ENCODE data around the gene SLC43A3. TPM values are rescaled to one million over a fixed set of nuclear protein-coding genes. Genes with fewer than 3 reads are reported as not detected.

The SLC43A3 gene
- total and polyA plus RNA-seq, 10 donors: 15.2 to 72.5 (median 35.7) TPM

DNA sequence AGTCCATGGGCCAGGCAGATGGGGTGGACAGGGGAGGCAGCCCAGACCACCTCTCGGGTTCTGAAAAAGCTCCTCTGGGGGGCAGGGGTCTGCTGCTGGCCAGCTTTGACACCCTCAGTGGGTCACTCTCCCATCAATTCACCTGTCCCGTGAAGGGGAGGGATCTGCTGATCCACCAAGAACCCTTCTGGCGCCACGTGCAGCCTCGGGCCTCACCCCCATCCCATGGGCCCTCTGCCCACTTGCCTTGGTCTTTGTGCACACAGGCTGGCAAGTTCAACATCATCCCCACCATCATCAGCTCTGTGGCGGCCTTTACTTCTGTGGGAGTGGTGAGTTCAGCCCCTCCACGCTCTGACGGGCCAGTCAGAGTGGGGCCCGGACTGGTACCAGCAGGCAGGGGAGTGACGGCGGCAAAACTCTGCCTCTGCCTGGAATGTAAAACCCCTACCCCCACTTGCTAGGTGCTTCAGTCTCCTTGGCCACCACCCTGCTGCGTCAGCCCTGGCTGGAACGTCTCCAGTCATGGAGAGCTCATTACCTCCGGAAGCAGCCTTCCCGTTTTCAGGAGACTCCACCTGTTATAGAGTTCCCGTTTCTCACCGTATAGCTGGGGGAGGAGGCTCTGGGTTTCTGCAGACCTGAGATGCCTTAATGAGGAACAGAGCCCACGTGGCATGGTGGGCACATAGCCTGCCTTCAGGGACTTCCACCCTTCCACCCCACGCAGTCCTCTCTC is 58.6 kb downstream of the SLC43A3 start:
- Histone ChIP-seq H3K4me1 (peaks cover 0 to 11% (median 0%) of the 10 kb centered on the region in 6 donors), H3K4me3 (no peak overlapping the region), H3K27ac (no peak overlapping the region), H3K9me3 (no peaks in the 10 kb centered on the region), H3K27me3 (replicated peaks in 1 of 7) (no peaks in the 10 kb centered on the region), H3K36me3 (no peaks in the 10 kb centered on the region)
- DNase-seq: no peak
- 37 to 59% (median 52%) methylated on average over 10 to 19 of the region's 19 CpGs for WGBS, 5 donors
- TF ChIP-seq CTCF (IDR thresholded peaks at IDR 0.05 in 8 of 11, conservative IDR thresholded peaks at IDR 0.05 in 3 of 11) (no peak), POLR2AphosphoS5 (IDR thresholded peaks at IDR 0.05) (no peak), POLR2A (IDR thresholded peaks at IDR 0.05) (no peak)
- intact Hi-C loops (cut with DNase I; ENCODE audit: low total_unique reads): no loop called here

GRCh38 chr11:57364851-57365660 is 61.9 kb downstream of the SLC43A3 start:
- WGBS, 5 donors: 75 to 87% (median 84%) methylated on average over 9 of the region's 9 CpGs
- Histone ChIP-seq H3K36me3 (no peaks in the 10 kb centered on the region), H3K9me3 (no peaks in the 10 kb centered on the region), H3K4me1 (peaks cover 0 to 11% (median 0%) of the 10 kb centered on the region in 6 donors), H3K27ac (no peak overlapping the region), H3K4me3 (no peak overlapping the region), H3K27me3 (replicated peaks in 1 of 7) (no peaks in the 10 kb centered on the region)
- TF ChIP-seq POLR2A (IDR thresholded peaks at IDR 0.05): no peak
- TF ChIP-seq CTCF (IDR thresholded peaks at IDR 0.05 in 8 of 11, conservative IDR thresholded peaks at IDR 0.05 in 3 of 11): no peak
- TF ChIP-seq POLR2AphosphoS5 (IDR thresholded peaks at IDR 0.05): no peak
- DNase-seq: no peak
- intact Hi-C loops (cut with DNase I; ENCODE audit: low total_unique reads): no loop called here

DNA sequence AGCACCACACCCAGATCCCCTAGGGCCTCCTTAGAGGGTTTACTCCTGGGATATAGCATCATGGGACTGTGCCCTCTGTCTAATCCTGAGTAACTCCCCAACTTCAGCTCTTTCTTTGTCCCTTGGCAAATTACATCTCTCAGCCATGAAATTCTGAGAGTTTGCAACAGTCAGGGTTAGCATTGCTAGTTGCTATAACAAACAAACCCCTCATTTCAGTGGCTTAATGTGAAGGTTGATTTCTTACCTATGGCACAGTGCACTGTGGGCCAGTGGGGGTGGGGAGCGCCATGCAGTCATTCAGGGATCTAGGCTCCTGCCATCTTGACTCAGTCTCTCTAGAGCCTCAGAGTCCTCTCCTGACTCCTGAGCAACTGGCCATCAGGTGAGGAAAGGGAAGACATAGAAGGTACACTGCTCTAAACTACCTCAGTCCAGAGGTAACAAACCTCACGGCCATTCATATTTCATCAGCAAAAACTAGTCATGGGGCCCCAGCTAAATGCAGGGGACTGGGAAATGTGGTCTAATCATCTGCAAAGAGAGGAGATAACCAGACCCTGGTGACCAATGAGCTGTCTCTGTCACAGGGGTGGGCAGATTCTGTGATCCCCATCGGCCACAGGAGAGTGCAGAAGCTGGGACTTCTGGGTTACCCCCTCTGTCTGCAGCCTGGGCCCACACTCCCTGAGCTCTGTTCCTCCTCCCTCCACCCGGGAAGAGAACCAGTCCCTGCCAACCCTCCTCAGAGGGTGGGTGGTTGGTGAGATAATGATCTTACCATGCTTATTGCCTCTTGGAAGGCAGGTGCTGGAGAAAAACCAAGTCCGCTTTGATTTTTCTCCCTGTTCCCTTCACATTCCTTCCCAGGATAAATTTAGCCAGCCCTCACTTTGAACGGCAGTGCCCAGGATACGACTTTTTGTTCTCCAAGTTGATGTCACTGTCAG is 63.5 kb downstream of the SLC43A3 start:
- DNase-seq: no peak
- TF ChIP-seq POLR2A (IDR thresholded peaks at IDR 0.05) (no peak), CTCF (IDR thresholded peaks at IDR 0.05 in 8 of 11, conservative IDR thresholded peaks at IDR 0.05 in 3 of 11) (no peak), POLR2AphosphoS5 (IDR thresholded peaks at IDR 0.05) (no peak)
- Histone ChIP-seq H3K9me3 (no peaks in the 10 kb centered on the region), H3K4me1 (peaks cover 0 to 2% (median 0%) of the 10 kb centered on the region in 6 donors), H3K27ac (no peak overlapping the region), H3K27me3 (replicated peaks in 1 of 7) (no peaks in the 10 kb centered on the region), H3K36me3 (no peaks in the 10 kb centered on the region), H3K4me3 (no peak overlapping the region)
- WGBS, 5 donors: 71 to 82% (median 73%) methylated on average over 7 of the region's 7 CpGs
- intact Hi-C loops (cut with DNase I; ENCODE audit: low total_unique reads): no loop called here
